HFFc6 (cell line): ENCODE measurements around the gene NODAL. TPM values are rescaled to one million over a fixed set of nuclear protein-coding genes. Genes with fewer than 3 reads are reported as not detected.
A peak's percentile ranks its signal among the peaks of the same experiment; 100 is the strongest.

ENCODE experiments used
- DNase-seq: peaks from one replicate; pipeline ENCODE4 v3.0.0-alpha.2; 2018
- H3K27ac Mint-ChIP-seq: 2 replicates; pipeline ENCODE4 v1.8.0; 2020; ENCODE audit warnings: mild to moderate bottlenecking, mixed read lengths
- H3K27me3 Mint-ChIP-seq: 2 replicates; pipeline ENCODE4 v1.8.0; 2021; ENCODE audit warnings: mild to moderate bottlenecking, moderate library complexity, mixed read lengths; ENCODE audit not compliant: insufficient read depth
- H3K36me3 Mint-ChIP-seq: 2 replicates; pipeline ENCODE4 v1.8.0; 2021; ENCODE audit warnings: low read depth, mixed read lengths
- H3K4me1 Mint-ChIP-seq: 2 replicates; pipeline ENCODE4 v1.8.0; 2020; ENCODE audit warnings: low read depth, mixed read lengths
- H3K4me3 Mint-ChIP-seq: 2 replicates; pipeline ENCODE4 v1.8.0; 2020; ENCODE audit warnings: mild to moderate bottlenecking, moderate library complexity, mixed read lengths
- H3K9me3 Mint-ChIP-seq: 2 replicates; pipeline ENCODE4 v1.8.0; 2020; ENCODE audit warnings: mild to moderate bottlenecking, mixed read lengths
- total RNA-seq, 6 experiments: library from RNA; stranded (reverse); fragmentation: NEBNext Ultra II Directional; extraction: Animal tissue kit (Norgen Biotek cat#: 25700); gene quantifications; 2 replicates in 1 of 6; 3 replicates in 5 of 6; pipeline ENCODE4 v1.2.3, GENCODE V29; 2021
- TF ChIP-seq, protein P1 (sequence below): fragments of 200-600 bp; sonication (generic); IDR thresholded peaks from 2 replicates; pipeline ENCODE4 v1.5.0; 2021; ENCODE audit warnings: antibody characterized with exemption, mild to moderate bottlenecking

The NODAL gene
- total RNA-seq, 6 experiments from 2014 or later: not detected

DNA sequence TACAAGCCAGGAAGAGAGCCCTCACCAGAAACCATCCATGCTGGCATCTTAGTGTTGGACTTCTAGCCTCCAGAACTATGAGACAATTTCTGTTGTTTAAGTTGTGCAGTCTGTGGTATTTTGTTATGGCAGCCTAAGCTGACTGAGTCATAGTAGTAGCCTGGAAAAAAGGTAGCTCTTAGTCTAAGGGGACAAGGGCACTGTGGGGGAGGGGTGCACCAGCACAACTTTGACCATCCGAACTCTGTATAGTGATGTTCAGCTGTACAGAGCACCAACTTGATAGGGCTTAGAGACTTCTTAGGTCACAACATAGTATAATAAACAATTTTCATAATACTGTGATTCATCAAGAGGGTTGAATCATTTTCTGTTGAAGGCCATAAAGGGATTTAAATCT lies 23.3 kb downstream of the NODAL start:
- TF ChIP-seq, protein P1, sequence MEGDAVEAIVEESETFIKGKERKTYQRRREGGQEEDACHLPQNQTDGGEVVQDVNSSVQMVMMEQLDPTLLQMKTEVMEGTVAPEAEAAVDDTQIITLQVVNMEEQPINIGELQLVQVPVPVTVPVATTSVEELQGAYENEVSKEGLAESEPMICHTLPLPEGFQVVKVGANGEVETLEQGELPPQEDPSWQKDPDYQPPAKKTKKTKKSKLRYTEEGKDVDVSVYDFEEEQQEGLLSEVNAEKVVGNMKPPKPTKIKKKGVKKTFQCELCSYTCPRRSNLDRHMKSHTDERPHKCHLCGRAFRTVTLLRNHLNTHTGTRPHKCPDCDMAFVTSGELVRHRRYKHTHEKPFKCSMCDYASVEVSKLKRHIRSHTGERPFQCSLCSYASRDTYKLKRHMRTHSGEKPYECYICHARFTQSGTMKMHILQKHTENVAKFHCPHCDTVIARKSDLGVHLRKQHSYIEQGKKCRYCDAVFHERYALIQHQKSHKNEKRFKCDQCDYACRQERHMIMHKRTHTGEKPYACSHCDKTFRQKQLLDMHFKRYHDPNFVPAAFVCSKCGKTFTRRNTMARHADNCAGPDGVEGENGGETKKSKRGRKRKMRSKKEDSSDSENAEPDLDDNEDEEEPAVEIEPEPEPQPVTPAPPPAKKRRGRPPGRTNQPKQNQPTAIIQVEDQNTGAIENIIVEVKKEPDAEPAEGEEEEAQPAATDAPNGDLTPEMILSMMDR: no peak

DNA sequence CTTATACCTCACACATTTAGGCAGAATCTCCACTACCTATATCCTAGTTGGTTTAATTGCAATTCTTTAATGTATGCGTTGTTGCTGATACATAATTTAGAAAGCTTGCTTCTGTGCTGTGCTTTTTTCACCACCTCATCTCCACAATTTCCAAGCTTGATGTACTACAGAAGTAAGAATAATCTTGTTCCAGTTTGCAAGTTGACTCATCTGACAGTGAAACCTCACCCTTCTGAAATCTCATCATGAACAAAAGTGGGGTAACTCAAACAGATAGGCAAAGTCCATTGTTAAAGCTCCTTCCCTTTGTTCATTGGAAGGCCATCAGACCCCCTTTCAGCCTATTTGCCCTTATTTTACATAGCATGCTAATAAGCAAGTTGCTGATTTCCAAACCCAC lies 23.9 kb downstream of the NODAL start:
- H3K27ac Mint-ChIP-seq: peak overlapping the region; percentile 77
- peak overlapping the region; percentile 43 for H3K4me3 Mint-ChIP-seq
- DNase-seq: no peak
- H3K9me3 Mint-ChIP-seq: no peaks in the 10 kb centered on the region
- TF ChIP-seq, protein P1: no peak
- H3K36me3 Mint-ChIP-seq: peaks cover 15% of the 10 kb centered on the region
- H3K4me1 Mint-ChIP-seq: peaks cover 35% of the 10 kb centered on the region
- H3K27me3 Mint-ChIP-seq: peaks cover 1% of the 10 kb centered on the region; the same call in 1 of the 2 replicates

More for the DNA sequence above, 23.3 kb downstream of the NODAL start:
- peaks cover 28% of the 10 kb centered on the region for H3K4me1 Mint-ChIP-seq
- peaks cover 1% of the 10 kb centered on the region; the same call in 1 of the 2 replicates for H3K27me3 Mint-ChIP-seq
- H3K27ac Mint-ChIP-seq: peak overlapping the region; percentile 77
- peak; percentile 58 for DNase-seq
- H3K36me3 Mint-ChIP-seq: peaks cover 22% of the 10 kb centered on the region
- H3K9me3 Mint-ChIP-seq: no peaks in the 10 kb centered on the region
- H3K4me3 Mint-ChIP-seq: peak overlapping the region; percentile 43

DNA sequence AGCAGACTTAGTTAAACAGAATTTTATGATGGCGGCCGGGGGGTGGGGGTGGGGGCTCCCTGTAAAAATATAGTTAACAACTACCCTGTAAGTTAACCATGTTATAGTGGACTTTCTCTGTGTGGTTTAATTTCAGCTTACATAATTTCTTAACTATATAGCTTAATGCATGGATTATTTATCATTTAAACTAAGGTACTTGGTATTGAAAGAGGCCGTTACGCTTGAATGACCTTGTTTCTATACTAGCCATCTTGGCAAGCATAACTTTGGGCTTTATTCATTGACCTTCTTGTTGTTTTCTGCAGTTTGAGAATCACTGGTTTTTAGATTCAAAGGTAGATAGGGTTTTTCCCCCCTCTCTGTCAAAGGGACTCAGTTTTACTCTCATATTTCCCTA lies 29.1 kb downstream of the NODAL start:
- no peaks in the 10 kb centered on the region for H3K9me3 Mint-ChIP-seq
- DNase-seq: no peak
- no peaks in the 10 kb centered on the region; the same call in 1 of the 2 replicates for H3K27me3 Mint-ChIP-seq
- peaks cover 17% of the 10 kb centered on the region for H3K36me3 Mint-ChIP-seq
- no peak overlapping the region for H3K27ac Mint-ChIP-seq
- peaks cover 61% of the 10 kb centered on the region for H3K4me1 Mint-ChIP-seq
- TF ChIP-seq, protein P1: no peak
- no peak overlapping the region for H3K4me3 Mint-ChIP-seq

DNA sequence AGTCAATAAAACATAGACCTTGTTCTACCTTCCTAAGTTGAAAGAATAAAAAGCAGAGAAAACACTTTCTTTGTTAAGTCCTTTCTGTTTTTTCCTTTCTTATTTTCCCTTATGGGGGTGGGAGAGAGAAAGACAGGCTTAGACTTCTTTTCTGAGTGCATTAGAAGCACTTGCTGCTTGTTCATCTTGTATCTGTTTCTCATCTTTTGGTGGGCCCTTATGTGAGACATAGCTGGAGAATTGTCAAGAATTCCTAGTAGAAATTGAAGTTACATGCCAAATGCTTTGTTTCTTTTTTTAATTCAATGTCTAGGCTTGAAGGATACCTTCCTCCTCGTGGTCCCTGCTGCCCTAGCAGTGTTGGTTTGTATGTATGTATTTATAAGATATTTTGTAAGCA lies 30.9 kb downstream of the NODAL start:
- no peaks in the 10 kb centered on the region for H3K9me3 Mint-ChIP-seq
- H3K4me1 Mint-ChIP-seq: peaks cover 63% of the 10 kb centered on the region
- H3K4me3 Mint-ChIP-seq: no peak overlapping the region
- no peak for DNase-seq
- no peak overlapping the region for H3K27ac Mint-ChIP-seq
- TF ChIP-seq, protein P1: no peak
- H3K27me3 Mint-ChIP-seq: no peaks in the 10 kb centered on the region; the same call in none of the 2 replicates
- H3K36me3 Mint-ChIP-seq: peaks cover 12% of the 10 kb centered on the region

DNA sequence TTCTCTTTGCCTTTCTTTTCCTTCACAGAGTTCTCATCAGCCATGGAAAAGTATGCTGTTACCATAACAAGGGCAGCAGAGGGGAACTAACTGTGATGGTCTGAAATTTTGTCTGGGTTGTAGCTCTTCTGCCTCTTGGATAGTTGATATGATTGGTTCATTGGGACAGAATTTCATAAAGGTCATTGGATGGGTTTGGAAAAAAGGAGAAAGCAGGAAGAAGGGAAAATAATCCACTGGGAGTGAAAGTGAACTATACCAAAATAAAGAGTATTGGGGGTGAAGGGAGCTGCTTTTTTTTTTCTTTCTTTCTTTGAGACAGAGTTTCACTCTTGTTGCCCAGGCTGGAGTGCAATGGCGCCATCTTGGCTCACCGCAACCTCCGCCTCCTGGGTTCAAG lies 31.7 kb downstream of the NODAL start:
- peaks cover 9% of the 10 kb centered on the region for H3K36me3 Mint-ChIP-seq
- peaks cover 63% of the 10 kb centered on the region for H3K4me1 Mint-ChIP-seq
- H3K9me3 Mint-ChIP-seq: no peaks in the 10 kb centered on the region
- no peak for DNase-seq
- H3K27me3 Mint-ChIP-seq: peaks cover 2% of the 10 kb centered on the region; the same call in 1 of the 2 replicates
- TF ChIP-seq, protein P1: no peak
- H3K4me3 Mint-ChIP-seq: no peak overlapping the region
- H3K27ac Mint-ChIP-seq: no peak overlapping the region
